Mesenchymal stem cell (in vitro differentiated cells and primary cell): ENCODE measurements around the gene MTHFD1L.

Experiments used
- DNase-seq: peaks from one replicate; pipeline ENCODE4 v3.0.0-alpha.2; 2013
- H2AFZ ChIP-seq: one replicate; pipeline ENCODE4 v1.6.1; 2013; ENCODE audit warnings: low read depth, mild to moderate bottlenecking, control low read depth, inconsistent platforms, low read length, moderate library complexity
- H2AK5ac ChIP-seq: 2 replicates; pipeline ENCODE4 v1.6.1; 2013; ENCODE audit warnings: low read length, moderate library complexity, mild to moderate bottlenecking, inconsistent platforms; ENCODE audit not compliant: severe bottlenecking
- H2BK120ac ChIP-seq: one replicate; pipeline ENCODE4 v1.6.1; 2013; ENCODE audit warnings: low read depth, mild to moderate bottlenecking, inconsistent platforms, low read length, moderate library complexity
- H2BK12ac ChIP-seq, 2 experiments: one replicate each; pipeline ENCODE4 v1.6.1; 2013; ENCODE audit warnings: inconsistent platforms in 2 of 2, low read length in 2 of 2, mild to moderate bottlenecking in 2 of 2, moderate library complexity in 2 of 2, control low read depth in 1 of 2
- H2BK15ac ChIP-seq: one replicate; pipeline ENCODE4 v1.6.1; 2013; ENCODE audit warnings: mild to moderate bottlenecking, low read depth, inconsistent platforms; ENCODE audit not compliant: poor library complexity, severe bottlenecking
- H2BK5ac ChIP-seq: 2 replicates; pipeline ENCODE4 v1.6.1; 2013; ENCODE audit warnings: low read depth, mild to moderate bottlenecking, low read length, control low read depth, inconsistent platforms; ENCODE audit not compliant: poor library complexity, severe bottlenecking
- H3K14ac ChIP-seq, 2 experiments: one replicate each; pipeline ENCODE4 v1.6.1; 2013; ENCODE audit warnings: inconsistent platforms in 2 of 2, low read length in 2 of 2, control low read depth in 1 of 2, mild to moderate bottlenecking in 1 of 2, moderate library complexity in 1 of 2
- H3K18ac ChIP-seq, 2 experiments: one replicate each; pipeline ENCODE4 v1.6.1; 2013; ENCODE audit warnings: inconsistent platforms in 2 of 2, low read length in 2 of 2, control low read depth in 1 of 2, low read depth in 1 of 2, mild to moderate bottlenecking in 1 of 2
- H3K23ac ChIP-seq, 2 experiments: one replicate each; pipeline ENCODE4 v1.6.1; 2013; ENCODE audit warnings: inconsistent platforms in 2 of 2, low read length in 2 of 2, mild to moderate bottlenecking in 2 of 2, moderate library complexity in 2 of 2, control low read depth in 1 of 2
- H3K27ac ChIP-seq: 2 replicates; pipeline ENCODE4 v1.5.1; 2013; ENCODE audit warnings: mild to moderate bottlenecking, moderate library complexity, low read length, control low read depth, inconsistent platforms; ENCODE audit not compliant: poor library complexity, severe bottlenecking
- H3K27me3 ChIP-seq, 2 experiments: 2 replicates each; pipeline versions ENCODE4 v1.6.1 to v1.7.0; 2013; ENCODE audit warnings: low read length in 2 of 2, mild to moderate bottlenecking in 2 of 2, moderate library complexity in 2 of 2, control low read depth in 1 of 2, inconsistent platforms in 1 of 2; ENCODE audit not compliant: control insufficient read depth in 1 of 2, insufficient read depth in 1 of 2
- H3K36me3 ChIP-seq, 2 experiments: 2 replicates each; pipeline versions ENCODE4 v1.6.1 to v1.7.0; 2013; ENCODE audit warnings: low read length in 2 of 2, control low read depth in 1 of 2, inconsistent platforms in 1 of 2, low read depth in 1 of 2, mild to moderate bottlenecking in 1 of 2; ENCODE audit not compliant: insufficient read depth in 2 of 2, control insufficient read depth in 1 of 2
- H3K4ac ChIP-seq, 2 experiments: one replicate each; pipeline ENCODE4 v1.6.1; 2013; ENCODE audit warnings: inconsistent platforms in 2 of 2, low read length in 2 of 2, mild to moderate bottlenecking in 2 of 2, moderate library complexity in 2 of 2, control low read depth in 1 of 2, low read depth in 1 of 2
- H3K4me1 ChIP-seq: 2 replicates; pipeline ENCODE4 v1.6.1; 2013; ENCODE audit warnings: low read depth, low read length, control low read depth; ENCODE audit not compliant: control insufficient read depth, insufficient read depth
- H3K4me2 ChIP-seq: 2 replicates; pipeline ENCODE4 v1.6.1; 2013; ENCODE audit warnings: low read length, mild to moderate bottlenecking, inconsistent platforms; ENCODE audit not compliant: poor library complexity, severe bottlenecking
- H3K4me3 ChIP-seq, 2 experiments: 2 replicates each; pipeline versions ENCODE4 v1.5.1 to v1.7.0; 2013; ENCODE audit warnings: low read length in 2 of 2, mild to moderate bottlenecking in 2 of 2, control low read depth in 1 of 2, low read depth in 1 of 2; ENCODE audit not compliant: insufficient read depth in 1 of 2
- H3K79me1 ChIP-seq: replicated peaks from 2 replicates; pipeline ENCODE4 v1.6.1; 2013; ENCODE audit warnings: mild to moderate bottlenecking, control low read depth, low read length, inconsistent platforms; ENCODE audit not compliant: poor library complexity, severe bottlenecking
- H3K9ac ChIP-seq: 2 replicates; pipeline ENCODE4 v1.7.0; 2013; ENCODE audit warnings: mild to moderate bottlenecking, low read length, moderate library complexity
- H3K9me3 ChIP-seq: 2 replicates; pipeline ENCODE4 v1.7.0; 2013; ENCODE audit warnings: mild to moderate bottlenecking, low read length; ENCODE audit not compliant: control insufficient read depth
- H4K8ac ChIP-seq: one replicate; pipeline ENCODE4 v1.6.1; 2013; ENCODE audit warnings: inconsistent platforms, mild to moderate bottlenecking, low read length, moderate library complexity
- H4K91ac ChIP-seq: one replicate; pipeline ENCODE4 v1.6.1; 2013; ENCODE audit warnings: mild to moderate bottlenecking, low read length, inconsistent platforms
- WGBS: methylation state at CpG from one replicate; pipeline ENCODE4 v1.1.7; 2013; ENCODE audit warnings: mixed read lengths; 5-methylcytosine and 5-hydroxymethylcytosine counted together

The MTHFD1L gene

DNA sequence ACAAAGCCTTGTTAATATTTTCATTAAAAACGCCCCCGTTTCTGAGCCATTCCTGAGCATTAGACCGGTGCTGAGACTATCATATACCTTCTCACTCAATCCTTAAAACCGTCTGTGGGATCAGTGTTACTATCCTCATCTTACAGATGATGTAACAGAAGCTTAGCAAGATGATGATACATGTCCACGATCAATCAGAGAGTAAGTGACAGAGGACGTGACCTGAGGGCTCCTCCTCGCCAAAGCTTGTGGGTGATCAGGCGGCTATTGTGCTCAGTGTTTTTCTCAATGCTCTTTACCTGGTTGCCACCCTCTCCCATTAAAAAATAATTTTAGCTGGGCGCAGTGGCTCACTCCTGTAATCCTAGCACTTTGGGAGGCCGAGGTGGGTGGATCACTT, 113.1 kb downstream of the MTHFD1L start:
- no peaks in the 10 kb centered on the region for H3K9me3 ChIP-seq
- H3K18ac ChIP-seq = no peak overlapping the region
- H3K36me3 ChIP-seq = peaks cover 11 to 27% of the 10 kb centered on the region in 2 experiments
- H2BK5ac ChIP-seq = no peak overlapping the region
- no peak overlapping the region for H3K4me3 ChIP-seq
- H3K23ac ChIP-seq = no peak overlapping the region
- WGBS = 98% methylated on average over 10 of the region's 10 CpGs
- H2BK12ac ChIP-seq = no peak overlapping the region
- no peak overlapping the region for H4K91ac ChIP-seq
- H2AFZ ChIP-seq = no peak overlapping the region
- peaks cover 2% of the 10 kb centered on the region for H3K4me1 ChIP-seq
- no peak overlapping the region for H2AK5ac ChIP-seq
- H3K4me2 ChIP-seq = no peak overlapping the region
- no peak overlapping the region for H3K27ac ChIP-seq
- H4K8ac ChIP-seq = no peak overlapping the region
- H3K27me3 ChIP-seq = no peaks in the 10 kb centered on the region
- DNase-seq = no peak
- H3K4ac ChIP-seq = no peak overlapping the region
- no peak overlapping the region for H3K9ac ChIP-seq
- H3K14ac ChIP-seq = no peak overlapping the region
- H2BK120ac ChIP-seq = no peak overlapping the region
- peaks cover 17% of the 10 kb centered on the region for H3K79me1 ChIP-seq
- H2BK15ac ChIP-seq = no peak overlapping the region

DNA sequence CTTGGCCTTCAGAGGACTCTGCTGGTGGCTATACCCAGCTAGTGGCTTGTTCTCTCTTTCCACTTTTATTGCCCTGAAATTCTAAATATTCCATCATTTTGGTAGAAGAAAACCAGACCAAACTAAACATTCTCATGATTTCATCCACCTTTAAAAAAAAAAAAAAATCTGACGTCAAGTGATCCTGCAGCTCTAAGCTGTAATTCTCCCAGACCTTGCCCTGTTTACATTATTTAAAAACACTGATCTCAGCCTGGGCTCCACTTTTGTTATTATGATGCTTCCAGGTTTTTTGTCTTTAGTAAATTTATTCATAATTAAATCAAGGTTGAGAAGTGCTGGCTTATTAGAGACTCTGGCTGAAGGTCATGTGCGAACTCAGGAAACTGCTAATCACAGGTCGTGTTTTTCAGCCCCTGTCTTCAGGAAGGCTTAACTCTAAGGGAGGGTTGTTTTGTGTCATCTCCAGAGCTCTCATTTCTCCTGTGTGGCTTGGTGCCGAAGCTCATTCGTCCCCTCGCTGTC, 114.4 kb downstream of the MTHFD1L start:
- WGBS = 92% methylated on average over 5 of the region's 6 CpGs

GRCh38 chr6:150981095-150981494, 115.6 kb downstream of the MTHFD1L start:
- Histone ChIP-seq H2AFZ (no peak overlapping the region), H2BK5ac (no peak overlapping the region), H4K8ac (no peak overlapping the region), H3K36me3 (peaks cover 9 to 34% of the 10 kb centered on the region in 2 experiments), H3K14ac (no peak overlapping the region), H3K4me3 (no peak overlapping the region), H3K4ac (no peak overlapping the region), H4K91ac (no peak overlapping the region), H3K27ac (peak overlapping the region; percentile 0), H3K27me3 (no peaks in the 10 kb centered on the region), H2BK120ac (no peak overlapping the region), H2BK15ac (no peak overlapping the region), H3K18ac (no peak overlapping the region), H3K9ac (no peak overlapping the region), H3K4me1 (peaks cover 3% of the 10 kb centered on the region), H3K79me1 (peaks cover 13% of the 10 kb centered on the region), H2AK5ac (no peak overlapping the region), H3K4me2 (no peak overlapping the region), H3K23ac (no peak overlapping the region), H2BK12ac (no peak overlapping the region), H3K9me3 (no peaks in the 10 kb centered on the region)
- DNase-seq = no peak
- 94% methylated on average over 10 of the region's 11 CpGs for WGBS

More for the DNA sequence above, 114.4 kb downstream of the MTHFD1L start:
- Histone ChIP-seq H3K27me3 (no peaks in the 10 kb centered on the region), H3K14ac (no peak overlapping the region), H3K4me1 (peaks cover 3% of the 10 kb centered on the region), H2BK5ac (no peak overlapping the region), H3K79me1 (peaks cover 14% of the 10 kb centered on the region), H4K91ac (no peak overlapping the region), H3K4me3 (no peak overlapping the region), H2AK5ac (peak overlapping the region; percentile 50), H2BK15ac (no peak overlapping the region), H3K9me3 (no peaks in the 10 kb centered on the region), H3K9ac (no peak overlapping the region), H3K36me3 (peaks cover 15 to 31% of the 10 kb centered on the region in 2 experiments), H2BK120ac (no peak overlapping the region), H3K27ac (no peak overlapping the region), H3K18ac (no peak overlapping the region), H2BK12ac (no peak overlapping the region), H3K4ac (no peak overlapping the region), H4K8ac (no peak overlapping the region), H3K23ac (no peak overlapping the region), H3K4me2 (no peak overlapping the region), H2AFZ (no peak overlapping the region)
- peak; percentile 38 for DNase-seq

DNA sequence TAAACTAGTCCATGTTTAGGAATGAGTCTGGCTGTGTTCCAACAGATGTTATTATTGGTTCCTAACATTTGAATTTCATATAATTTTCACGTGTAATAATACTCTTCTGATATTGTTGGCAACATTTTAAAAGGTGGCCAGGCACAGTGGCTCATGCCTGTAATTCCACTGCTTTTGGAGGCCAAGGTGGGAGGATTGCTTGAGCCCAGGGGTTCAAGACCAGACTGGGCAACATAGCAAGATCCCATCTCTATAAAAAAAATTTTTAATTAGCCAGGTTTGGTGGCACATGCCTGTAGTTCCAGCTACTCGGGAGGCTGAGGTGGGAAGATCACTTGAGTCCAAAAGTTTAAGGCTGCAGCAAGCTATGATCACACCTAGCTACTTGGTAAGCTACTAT, 116.2 kb downstream of the MTHFD1L start:
- DNase-seq = no peak
- Histone ChIP-seq H4K91ac (no peak overlapping the region), H3K9ac (no peak overlapping the region), H2BK5ac (no peak overlapping the region), H2BK120ac (no peak overlapping the region), H2AFZ (no peak overlapping the region), H2BK15ac (no peak overlapping the region), H3K14ac (no peak overlapping the region), H2AK5ac (no peak overlapping the region), H2BK12ac (no peak overlapping the region), H4K8ac (no peak overlapping the region), H3K4me3 (no peak overlapping the region), H3K18ac (no peak overlapping the region), H3K4ac (no peak overlapping the region), H3K23ac (no peak overlapping the region), H3K36me3 (peaks cover 9 to 34% of the 10 kb centered on the region in 2 experiments), H3K4me2 (no peak overlapping the region), H3K9me3 (no peaks in the 10 kb centered on the region), H3K27ac (no peak overlapping the region), H3K4me1 (peaks cover 3% of the 10 kb centered on the region), H3K27me3 (no peaks in the 10 kb centered on the region), H3K79me1 (peaks cover 13% of the 10 kb centered on the region)
- WGBS = 100% methylated on average over 1 of the region's 2 CpGs
